NCI-H2227 treated with DMSO at 0.1 percent for 48 hours (cell line): Measurements from ENCODE around the gene PODN.
A peak's percentile ranks its signal among the peaks of the same experiment; 100 is the strongest.

Experiments
- DNase-seq: peaks from one replicate; lab custom pipeline; 2025; lab: John Stamatoyannopoulos, UW

The PODN gene

GRCh38 chr1:53090227-53091147 is 28.5 kb downstream of the PODN start:
- no peak for DNase-seq

DNA sequence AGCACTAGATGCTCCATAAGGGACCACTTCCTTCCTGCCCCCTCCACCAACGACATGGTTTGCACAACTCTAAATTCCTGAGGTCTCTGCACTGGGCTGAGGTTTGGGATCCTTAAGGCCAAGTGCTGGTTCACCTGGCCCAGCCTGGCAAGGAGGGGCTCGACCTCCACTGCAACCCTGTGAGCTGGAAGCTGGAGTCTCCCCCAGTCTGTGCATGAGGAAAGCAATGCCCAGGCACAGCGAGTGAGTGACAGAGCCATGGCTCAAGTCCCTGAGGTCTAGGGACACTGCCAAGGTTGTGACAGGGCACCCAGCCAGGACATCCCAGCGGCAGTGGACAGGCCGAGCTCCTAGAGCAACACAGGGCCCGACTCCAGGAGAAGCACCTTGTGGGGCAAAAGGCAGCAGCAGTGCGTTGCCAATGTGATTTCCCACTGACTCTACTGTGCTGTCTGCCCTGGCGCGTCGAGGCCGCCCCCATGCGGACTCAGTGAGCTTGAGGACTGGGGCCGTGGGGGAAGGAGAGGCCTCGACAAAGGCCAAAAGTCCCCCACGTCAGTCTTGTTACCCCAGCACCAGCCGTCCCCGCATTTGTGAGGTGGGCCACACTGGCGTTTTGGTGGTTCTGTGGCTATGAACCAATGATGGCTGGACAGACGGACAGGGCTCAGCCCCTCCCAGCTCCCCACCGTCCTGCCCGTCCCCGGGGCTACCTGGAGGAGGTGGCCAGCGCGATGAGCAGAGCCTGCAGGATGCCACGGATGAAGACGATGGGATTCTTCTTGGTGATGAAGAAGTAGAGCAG is 30.0 kb downstream of the PODN start:
- no peak for DNase-seq

GRCh38 chr1:53092659-53093450 is 30.8 kb downstream of the PODN start:
- no peak for DNase-seq

DNA sequence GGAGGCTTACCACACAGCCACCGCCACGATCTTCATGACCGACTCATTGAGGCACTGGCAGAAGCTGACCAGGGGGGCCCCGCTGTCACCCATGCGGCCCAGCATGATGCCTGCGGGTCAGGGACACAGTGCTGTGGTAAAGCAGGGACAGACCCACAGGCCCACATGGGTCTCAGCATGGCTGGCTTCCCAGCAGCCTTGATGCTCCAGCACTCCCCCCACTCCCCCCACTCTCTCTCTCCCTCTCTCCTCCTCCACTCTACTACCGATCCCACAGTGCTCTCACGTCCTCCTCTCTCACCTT is 31.4 kb downstream of the PODN start:
- DNase-seq = no peak

DNA sequence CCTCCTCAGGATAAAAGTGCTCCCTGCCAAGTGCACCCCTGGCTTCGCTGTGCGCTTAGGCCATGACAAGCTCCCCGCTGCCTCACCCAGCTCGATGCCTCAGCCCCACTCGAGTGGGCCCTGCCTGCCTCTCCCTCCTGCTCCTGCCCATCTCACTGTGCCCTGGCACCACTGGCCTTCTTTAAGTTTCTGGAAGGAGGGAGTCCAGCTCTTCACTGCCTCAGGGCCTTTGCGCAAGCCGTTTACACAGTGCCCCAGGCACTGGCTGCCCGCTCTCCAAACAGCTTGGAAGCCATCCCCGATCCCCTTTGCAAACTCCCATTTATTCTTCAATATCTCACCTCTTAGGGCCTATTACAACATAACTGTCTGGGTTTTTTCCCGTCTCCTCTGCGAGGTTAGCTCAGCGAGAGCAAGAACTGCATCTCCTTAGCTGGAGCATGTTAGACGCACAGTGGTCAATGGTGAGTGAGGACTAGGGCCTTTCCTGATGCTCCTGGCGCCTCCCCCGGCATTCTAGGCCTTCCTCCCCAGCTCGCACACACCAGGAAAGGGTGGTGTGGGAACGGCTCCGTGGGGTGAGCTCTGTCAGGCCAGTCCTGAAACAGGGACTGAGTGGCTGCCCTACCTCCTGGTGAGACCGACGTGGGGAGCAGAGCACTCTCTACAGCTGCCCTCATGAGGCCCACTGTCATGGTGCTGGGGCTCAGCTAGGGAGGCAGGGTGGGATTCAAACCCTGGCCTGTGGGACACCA is 31.9 kb downstream of the PODN start:
- no peak for DNase-seq

DNA sequence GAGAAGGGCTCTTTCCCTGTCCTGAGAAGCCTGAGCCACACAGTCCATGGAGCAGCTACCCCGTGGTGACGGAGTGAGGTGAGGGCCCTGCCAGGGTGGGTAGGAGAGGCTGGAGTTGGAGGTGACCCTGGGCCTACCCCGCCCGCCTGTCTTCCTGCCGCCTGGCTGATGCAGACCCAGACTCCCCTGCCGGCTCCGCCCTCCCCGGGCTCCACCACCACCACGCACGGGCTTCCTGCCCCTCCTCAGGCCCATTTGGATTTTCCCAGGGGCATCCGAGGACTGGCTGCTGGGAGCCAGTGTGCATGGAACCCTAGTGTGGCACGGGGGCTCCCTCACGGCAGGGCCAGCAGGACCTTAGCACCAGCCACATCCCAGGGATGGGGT is 32.5 kb downstream of the PODN start:
- no peak for DNase-seq

GRCh38 chr1:53104289-53104913 is 42.4 kb downstream of the PODN start:
- no peak for DNase-seq

DNA sequence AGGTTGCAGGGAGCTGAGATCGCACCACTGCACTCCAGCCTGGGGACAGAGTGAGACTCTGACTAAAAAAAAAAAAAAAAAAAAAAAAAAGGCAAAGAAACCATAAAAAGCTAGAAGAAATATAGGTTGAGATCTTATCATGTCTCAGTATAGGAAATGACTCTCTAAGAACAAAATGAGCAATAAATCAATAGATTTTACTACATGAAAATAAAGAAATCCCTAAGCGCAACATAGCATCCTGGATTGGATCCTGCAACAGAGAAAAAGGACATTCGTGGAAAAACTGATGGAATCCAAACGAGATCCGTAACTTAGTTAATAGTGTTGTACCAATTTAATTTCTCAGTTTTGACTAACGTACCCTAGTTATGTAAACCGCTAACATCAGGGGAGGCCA is 45.1 kb downstream of the PODN start:
- no peak for DNase-seq

DNA sequence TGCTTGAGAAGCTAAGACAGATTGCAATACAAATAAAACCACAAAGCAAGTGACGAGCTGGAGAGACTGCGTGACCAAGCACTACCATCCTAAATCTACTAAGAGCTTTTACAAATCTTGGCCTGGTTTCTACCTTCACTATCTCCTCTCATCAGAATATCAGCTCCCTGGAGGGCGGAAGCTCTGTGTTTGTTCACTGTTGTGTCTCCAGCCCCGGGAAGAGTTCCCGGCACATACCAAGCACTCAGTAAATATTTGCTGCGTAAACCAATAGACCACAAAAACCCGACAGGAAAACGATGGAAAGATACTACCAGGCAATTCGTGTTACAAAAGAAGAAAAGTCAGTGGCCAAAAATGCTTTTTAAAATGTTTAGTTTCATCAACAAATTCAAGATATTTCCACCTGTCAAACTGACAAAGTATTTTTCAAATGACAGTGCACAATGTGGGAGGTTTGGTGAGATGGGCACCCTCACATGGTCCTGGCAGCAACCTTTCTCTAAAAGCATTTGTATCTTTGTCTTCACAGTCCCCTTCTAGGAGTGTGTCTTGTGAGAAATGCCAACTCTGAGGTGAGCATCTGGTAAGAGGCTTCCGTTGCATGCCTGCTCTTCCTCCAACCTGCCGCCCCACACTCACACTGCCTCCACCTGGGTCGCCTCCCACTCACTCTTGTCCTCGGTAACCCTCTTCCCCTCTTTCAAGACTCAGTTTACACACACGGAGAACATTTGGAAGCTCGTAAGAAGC is 45.7 kb downstream of the PODN start:
- no peak for DNase-seq

DNA sequence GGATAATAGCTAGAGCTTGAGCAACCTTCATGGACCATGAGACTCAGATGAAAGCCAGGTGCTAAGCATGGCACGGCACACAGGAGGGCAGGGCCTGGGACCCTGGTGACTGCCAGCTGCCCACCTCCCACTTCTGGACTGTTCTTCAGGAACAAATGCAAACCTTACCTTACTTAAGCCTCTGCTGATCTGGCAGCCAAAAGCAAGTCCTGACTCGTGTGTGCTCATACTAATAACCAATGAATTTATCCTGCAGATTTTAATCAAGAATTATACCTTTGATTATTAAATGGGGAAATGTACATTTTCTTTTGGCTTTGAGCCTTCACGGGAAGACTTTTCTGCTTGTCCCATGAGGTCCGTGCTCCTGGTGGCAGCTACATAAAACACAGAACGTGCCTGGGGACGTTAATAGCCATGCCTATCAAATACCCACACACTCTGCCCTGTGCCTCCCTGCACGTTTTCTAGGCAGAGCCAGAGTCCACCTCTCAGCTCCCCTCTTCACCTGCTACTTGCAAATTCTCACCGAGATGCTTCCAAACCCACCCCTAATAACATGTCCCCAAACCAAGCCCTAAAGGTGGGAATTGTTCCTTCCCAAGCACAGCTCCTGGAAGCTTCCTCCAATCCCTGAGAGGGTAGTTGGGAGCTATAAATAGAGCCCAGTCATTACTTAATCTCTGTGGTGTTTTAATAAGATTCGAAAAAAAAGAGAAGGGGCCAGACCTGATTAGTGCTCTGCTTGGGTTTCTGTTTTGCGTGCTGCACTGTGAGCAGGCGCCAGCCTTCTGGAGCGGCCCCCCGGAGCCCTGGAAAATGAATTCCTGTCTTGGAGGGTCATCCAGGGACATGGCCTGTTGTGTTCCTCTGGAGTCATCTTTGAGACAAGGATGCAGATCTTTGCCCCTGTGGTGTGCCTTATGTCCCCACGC is 46.9 kb downstream of the PODN start:
- DNase-seq = peak; percentile 33

DNA sequence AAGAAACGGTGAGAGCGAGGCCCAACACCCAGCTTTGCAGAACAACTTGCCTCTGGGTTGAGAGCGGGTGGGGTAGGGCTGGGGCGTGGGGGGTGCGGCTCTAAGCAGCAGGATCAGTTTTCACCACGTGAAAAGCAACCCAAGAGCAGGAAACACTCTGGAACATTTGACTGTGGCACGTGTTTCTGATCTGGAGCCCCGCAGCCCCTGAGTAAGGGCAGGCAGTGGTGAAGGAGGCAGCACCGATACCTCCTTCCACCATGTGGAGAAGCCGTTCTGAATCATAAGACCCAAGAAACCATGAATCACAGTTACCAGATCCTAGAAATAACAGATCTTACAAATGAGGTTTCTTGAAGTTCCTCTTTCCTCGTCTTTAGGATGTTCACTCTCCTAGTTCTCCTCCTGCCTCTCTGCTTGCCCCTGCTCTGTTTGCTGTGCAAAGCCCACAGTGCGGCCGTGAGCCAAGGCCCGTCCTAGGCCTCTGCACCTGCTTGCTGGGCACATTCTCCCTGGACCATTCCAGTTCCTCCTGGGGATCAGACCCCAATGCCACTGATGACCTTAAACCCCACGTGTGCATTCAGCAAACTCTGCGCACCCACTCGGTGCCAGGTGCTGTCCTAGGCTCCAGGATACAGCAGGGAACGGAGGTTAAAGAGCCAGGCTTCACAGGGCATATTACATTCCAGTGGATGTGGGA is 48.5 kb downstream of the PODN start:
- no peak for DNase-seq

GRCh38 chr1:53111073-53111556 is 49.1 kb downstream of the PODN start:
- no peak for DNase-seq

DNA sequence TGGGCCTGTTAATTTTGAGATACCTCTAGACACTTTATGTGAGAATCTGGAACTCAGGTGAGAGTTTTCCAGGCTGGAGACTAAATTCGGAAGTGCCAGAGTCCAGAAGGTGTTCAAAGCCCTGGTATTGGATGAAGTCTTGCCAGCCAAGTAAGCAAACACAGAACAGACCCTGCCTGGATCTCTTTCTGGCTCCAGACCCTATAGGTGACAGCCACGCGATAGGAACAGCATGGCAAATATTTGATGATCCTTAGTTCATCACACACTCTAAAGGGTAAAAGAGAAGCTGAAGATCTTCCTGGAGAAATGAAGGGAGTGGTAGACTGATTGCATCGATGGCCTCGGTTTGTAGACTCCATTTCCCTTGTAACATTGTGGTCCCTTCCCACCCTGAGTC is 49.7 kb downstream of the PODN start:
- no peak for DNase-seq

GRCh38 chr1:53112271-53112774 is 50.3 kb downstream of the PODN start:
- DNase-seq = no peak

DNA sequence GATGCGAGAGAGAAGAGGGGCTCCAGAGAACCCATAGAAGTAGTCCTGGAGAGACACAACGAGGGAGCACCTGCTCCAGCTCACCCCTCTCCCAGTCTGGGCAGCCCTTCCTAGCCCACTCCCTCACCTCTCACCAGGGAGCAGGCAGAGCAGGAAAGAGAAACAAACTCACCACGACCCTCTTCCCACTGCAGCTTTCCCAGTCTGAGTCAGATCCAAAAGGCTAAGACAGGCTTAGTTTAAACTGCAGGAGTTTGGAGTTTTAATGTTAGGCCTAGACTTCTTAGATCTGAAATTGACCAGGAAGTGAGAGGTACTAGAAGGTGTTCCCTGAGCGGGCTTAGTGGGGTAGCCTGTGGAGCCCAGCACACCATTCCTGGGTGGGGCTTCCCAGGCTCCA is 50.8 kb downstream of the PODN start:
- no peak for DNase-seq

DNA sequence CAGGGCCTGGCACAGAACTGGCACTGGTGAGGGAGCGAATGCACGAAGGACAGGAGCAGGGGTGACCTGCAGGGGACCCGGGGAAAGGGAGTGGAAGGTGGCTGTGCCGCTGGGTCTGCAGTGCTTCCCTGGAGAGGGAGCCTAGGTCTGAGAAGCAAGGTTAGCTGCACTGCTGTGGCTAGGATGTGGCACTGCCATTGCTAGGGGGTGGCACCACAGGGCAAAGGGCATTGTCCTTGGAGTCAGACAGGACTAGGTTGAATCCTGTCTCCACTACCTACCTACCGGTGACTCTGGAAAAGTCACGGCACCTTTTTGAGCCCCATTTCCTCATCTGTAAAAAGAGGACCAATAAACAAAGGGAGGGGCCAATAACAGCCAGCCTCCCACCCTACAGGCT is 52.1 kb downstream of the PODN start:
- DNase-seq = no peak

- DNase-seq = no peak
These were observed 52.8 kb downstream of the PODN start for GRCh38 chr1:53114581-53115400.
